ENCODE data around the gene ARFRP1. TPM values are rescaled to one million over a fixed set of nuclear protein-coding genes. Genes with fewer than 3 reads are reported as not detected.

The ARFRP1 gene
- total RNA-seq, 1 experiment from 2014 or later = 30.2 TPM

DNA sequence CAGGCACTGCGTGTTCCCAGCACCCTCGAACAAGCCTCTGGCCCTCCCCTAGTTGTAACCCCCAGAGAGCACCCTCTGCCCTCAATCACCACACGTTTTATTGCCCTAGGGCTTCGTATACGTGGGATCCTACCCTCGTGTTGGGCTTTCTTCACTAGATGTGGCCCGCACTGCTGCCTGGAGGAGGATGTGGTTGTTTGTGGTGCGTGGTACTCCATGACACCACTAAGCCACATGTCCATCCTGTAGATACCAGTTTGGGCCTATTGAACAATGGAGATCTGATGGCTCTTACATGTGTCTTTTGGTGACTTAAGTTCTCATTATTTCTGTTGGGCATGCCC is 48.8 kb upstream of the ARFRP1 start:
- peaks cover 6% of the 10 kb centered on the region; the same call in 1 of the 2 replicates for H3K4me1 Mint-ChIP-seq
- POLR2A ChIA-PET = no interaction called here
- H3K27me3 Mint-ChIP-seq (ENCODE audit: low read depth) = no peaks in the 10 kb centered on the region
- peaks cover 7% of the 10 kb centered on the region; the same call in 1 of the 2 replicates for H3K36me3 Mint-ChIP-seq
- DNase-seq (ENCODE audit: low spot score) = no peak
- no peak for ATAC-seq
- peaks cover 10% of the 10 kb centered on the region; the same call in 1 of the 2 replicates for H3K9me3 Mint-ChIP-seq
- TF ChIP-seq ZBTB21 (CRISPR knock-in tag; IDR thresholded peaks at IDR 0.05; ENCODE audit: borderline replicate concordance) (no peak), JUN (CRISPR knock-in tag; IDR thresholded peaks at IDR 0.05) (no peak), GRHL2 (CRISPR knock-in tag; IDR thresholded peaks at IDR 0.05; ENCODE audit: insufficient replicate concordance, severe bottlenecking) (no peak)
- TF ChIP-seq, protein P1, sequence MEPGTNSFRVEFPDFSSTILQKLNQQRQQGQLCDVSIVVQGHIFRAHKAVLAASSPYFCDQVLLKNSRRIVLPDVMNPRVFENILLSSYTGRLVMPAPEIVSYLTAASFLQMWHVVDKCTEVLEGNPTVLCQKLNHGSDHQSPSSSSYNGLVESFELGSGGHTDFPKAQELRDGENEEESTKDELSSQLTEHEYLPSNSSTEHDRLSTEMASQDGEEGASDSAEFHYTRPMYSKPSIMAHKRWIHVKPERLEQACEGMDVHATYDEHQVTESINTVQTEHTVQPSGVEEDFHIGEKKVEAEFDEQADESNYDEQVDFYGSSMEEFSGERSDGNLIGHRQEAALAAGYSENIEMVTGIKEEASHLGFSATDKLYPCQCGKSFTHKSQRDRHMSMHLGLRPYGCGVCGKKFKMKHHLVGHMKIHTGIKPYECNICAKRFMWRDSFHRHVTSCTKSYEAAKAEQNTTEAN (CRISPR knock-in tag; IDR thresholded peaks at IDR 0.05) = no peak
- TF ChIP-seq, protein P2, sequence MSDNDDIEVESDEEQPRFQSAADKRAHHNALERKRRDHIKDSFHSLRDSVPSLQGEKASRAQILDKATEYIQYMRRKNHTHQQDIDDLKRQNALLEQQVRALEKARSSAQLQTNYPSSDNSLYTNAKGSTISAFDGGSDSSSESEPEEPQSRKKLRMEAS (CRISPR knock-in tag; IDR thresholded peaks at IDR 0.05) = no peak
- TF ChIP-seq, protein P3, sequence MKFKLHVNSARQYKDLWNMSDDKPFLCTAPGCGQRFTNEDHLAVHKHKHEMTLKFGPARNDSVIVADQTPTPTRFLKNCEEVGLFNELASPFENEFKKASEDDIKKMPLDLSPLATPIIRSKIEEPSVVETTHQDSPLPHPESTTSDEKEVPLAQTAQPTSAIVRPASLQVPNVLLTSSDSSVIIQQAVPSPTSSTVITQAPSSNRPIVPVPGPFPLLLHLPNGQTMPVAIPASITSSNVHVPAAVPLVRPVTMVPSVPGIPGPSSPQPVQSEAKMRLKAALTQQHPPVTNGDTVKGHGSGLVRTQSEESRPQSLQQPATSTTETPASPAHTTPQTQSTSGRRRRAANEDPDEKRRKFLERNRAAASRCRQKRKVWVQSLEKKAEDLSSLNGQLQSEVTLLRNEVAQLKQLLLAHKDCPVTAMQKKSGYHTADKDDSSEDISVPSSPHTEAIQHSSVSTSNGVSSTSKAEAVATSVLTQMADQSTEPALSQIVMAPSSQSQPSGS (CRISPR knock-in tag; IDR thresholded peaks at IDR 0.05; ENCODE audit: borderline replicate concordance, low read depth) = no peak
- TF ChIP-seq, protein P4, sequence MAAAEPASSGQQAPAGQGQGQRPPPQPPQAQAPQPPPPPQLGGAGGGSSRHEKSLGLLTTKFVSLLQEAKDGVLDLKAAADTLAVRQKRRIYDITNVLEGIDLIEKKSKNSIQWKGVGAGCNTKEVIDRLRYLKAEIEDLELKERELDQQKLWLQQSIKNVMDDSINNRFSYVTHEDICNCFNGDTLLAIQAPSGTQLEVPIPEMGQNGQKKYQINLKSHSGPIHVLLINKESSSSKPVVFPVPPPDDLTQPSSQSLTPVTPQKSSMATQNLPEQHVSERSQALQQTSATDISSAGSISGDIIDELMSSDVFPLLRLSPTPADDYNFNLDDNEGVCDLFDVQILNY (CRISPR knock-in tag; IDR thresholded peaks at IDR 0.05) = no peak
- TF ChIP-seq, protein P5, sequence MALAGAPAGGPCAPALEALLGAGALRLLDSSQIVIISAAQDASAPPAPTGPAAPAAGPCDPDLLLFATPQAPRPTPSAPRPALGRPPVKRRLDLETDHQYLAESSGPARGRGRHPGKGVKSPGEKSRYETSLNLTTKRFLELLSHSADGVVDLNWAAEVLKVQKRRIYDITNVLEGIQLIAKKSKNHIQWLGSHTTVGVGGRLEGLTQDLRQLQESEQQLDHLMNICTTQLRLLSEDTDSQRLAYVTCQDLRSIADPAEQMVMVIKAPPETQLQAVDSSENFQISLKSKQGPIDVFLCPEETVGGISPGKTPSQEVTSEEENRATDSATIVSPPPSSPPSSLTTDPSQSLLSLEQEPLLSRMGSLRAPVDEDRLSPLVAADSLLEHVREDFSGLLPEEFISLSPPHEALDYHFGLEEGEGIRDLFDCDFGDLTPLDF (CRISPR knock-in tag; IDR thresholded peaks at IDR 0.05) = no peak
- TF ChIP-seq, protein P6, sequence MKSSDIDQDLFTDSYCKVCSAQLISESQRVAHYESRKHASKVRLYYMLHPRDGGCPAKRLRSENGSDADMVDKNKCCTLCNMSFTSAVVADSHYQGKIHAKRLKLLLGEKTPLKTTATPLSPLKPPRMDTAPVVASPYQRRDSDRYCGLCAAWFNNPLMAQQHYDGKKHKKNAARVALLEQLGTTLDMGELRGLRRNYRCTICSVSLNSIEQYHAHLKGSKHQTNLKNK (CRISPR knock-in tag; IDR thresholded peaks at IDR 0.05) = no peak
- H3K4me3 Mint-ChIP-seq = no peak overlapping the region
- CTCF ChIA-PET = interaction anchor here (2.9 kb wide), 1 partner anchor 19 kb away, joined by 14 read pairs; no protein-coding TSS in a partner anchor
- 0 out of 2 replicates have a peak overlapping the region, but pooled peaks have one; percentile 21 for H3K27ac Mint-ChIP-seq

DNA sequence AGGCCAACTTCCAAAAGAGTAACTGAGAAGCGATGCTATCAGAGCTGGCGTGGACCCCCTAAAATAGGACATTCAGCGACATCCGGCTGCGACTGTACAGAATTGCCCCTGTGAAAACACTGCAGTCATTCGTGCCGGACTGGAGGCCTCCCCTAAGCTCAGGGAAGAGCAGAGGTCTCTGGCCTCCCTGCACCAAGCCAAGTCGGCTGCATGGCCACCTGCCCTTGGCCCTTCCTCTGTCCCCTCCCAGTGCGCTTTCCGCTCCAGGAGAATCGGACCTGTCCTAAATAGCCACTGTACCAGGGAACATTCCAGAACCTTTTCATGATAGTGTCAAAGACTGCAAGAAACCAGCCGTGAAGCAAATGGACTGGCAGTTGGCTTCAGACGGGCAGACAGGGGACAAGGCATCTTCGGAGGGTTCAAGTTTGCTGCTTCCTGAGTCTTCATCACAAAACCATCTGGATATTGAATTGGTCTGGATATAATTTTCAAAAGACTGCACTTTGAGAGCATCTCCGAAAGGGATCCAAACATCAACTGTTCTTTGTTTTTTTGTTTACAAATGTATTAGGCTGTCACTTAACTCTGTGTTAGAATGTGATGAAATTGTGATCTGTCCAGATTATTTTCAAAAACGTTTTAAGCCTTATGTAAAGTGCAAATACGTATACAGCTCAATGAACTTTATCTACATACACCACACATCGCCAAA is 48.3 kb upstream of the ARFRP1 start:
- CTCF ChIA-PET = interaction anchor here (2.9 kb wide), 1 partner anchor 19 kb away, joined by 14 read pairs; no protein-coding TSS in a partner anchor
- no peak for TF ChIP-seq HMGA2 (CRISPR knock-in tag; IDR thresholded peaks at IDR 0.05)
- no peak for TF ChIP-seq ZNF317 (CRISPR knock-in tag; IDR thresholded peaks at IDR 0.05; ENCODE audit: borderline replicate concordance, low read depth)
- TF ChIP-seq, protein P7, sequence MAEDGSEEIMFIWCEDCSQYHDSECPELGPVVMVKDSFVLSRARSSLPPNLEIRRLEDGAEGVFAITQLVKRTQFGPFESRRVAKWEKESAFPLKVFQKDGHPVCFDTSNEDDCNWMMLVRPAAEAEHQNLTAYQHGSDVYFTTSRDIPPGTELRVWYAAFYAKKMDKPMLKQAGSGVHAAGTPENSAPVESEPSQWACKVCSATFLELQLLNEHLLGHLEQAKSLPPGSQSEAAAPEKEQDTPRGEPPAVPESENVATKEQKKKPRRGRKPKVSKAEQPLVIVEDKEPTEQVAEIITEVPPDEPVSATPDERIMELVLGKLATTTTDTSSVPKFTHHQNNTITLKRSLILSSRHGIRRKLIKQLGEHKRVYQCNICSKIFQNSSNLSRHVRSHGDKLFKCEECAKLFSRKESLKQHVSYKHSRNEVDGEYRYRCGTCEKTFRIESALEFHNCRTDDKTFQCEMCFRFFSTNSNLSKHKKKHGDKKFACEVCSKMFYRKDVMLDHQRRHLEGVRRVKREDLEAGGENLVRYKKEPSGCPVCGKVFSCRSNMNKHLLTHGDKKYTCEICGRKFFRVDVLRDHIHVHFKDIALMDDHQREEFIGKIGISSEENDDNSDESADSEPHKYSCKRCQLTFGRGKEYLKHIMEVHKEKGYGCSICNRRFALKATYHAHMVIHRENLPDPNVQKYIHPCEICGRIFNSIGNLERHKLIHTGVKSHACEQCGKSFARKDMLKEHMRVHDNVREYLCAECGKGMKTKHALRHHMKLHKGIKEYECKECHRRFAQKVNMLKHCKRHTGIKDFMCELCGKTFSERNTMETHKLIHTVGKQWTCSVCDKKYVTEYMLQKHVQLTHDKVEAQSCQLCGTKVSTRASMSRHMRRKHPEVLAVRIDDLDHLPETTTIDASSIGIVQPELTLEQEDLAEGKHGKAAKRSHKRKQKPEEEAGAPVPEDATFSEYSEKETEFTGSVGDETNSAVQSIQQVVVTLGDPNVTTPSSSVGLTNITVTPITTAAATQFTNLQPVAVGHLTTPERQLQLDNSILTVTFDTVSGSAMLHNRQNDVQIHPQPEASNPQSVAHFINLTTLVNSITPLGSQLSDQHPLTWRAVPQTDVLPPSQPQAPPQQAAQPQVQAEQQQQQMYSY (CRISPR knock-in tag; IDR thresholded peaks at IDR 0.05) = no peak
- no peak for TF ChIP-seq ZNF416 (CRISPR knock-in tag; IDR thresholded peaks at IDR 0.05)
- TF ChIP-seq, protein P8, sequence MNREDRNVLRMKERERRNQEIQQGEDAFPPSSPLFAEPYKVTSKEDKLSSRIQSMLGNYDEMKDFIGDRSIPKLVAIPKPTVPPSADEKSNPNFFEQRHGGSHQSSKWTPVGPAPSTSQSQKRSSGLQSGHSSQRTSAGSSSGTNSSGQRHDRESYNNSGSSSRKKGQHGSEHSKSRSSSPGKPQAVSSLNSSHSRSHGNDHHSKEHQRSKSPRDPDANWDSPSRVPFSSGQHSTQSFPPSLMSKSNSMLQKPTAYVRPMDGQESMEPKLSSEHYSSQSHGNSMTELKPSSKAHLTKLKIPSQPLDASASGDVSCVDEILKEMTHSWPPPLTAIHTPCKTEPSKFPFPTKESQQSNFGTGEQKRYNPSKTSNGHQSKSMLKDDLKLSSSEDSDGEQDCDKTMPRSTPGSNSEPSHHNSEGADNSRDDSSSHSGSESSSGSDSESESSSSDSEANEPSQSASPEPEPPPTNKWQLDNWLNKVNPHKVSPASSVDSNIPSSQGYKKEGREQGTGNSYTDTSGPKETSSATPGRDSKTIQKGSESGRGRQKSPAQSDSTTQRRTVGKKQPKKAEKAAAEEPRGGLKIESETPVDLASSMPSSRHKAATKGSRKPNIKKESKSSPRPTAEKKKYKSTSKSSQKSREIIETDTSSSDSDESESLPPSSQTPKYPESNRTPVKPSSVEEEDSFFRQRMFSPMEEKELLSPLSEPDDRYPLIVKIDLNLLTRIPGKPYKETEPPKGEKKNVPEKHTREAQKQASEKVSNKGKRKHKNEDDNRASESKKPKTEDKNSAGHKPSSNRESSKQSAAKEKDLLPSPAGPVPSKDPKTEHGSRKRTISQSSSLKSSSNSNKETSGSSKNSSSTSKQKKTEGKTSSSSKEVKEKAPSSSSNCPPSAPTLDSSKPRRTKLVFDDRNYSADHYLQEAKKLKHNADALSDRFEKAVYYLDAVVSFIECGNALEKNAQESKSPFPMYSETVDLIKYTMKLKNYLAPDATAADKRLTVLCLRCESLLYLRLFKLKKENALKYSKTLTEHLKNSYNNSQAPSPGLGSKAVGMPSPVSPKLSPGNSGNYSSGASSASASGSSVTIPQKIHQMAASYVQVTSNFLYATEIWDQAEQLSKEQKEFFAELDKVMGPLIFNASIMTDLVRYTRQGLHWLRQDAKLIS (CRISPR knock-in tag; IDR thresholded peaks at IDR 0.05; ENCODE audit: borderline replicate concordance) = no peak
- no peak for TF ChIP-seq SMAD3 (CRISPR knock-in tag; IDR thresholded peaks at IDR 0.05; ENCODE audit: borderline replicate concordance)
- no peak for TF ChIP-seq KAT7 (CRISPR knock-in tag; IDR thresholded peaks at IDR 0.05; ENCODE audit: borderline replicate concordance)
- TF ChIP-seq, protein P2 (CRISPR knock-in tag; IDR thresholded peaks at IDR 0.05) = no peak
- TF ChIP-seq FOXP1 (CRISPR knock-in tag; IDR thresholded peaks at IDR 0.05; ENCODE audit: borderline replicate concordance) = no peak
- no peak for TF ChIP-seq TEAD1 (CRISPR knock-in tag; IDR thresholded peaks at IDR 0.05)

More for the DNA sequence above, 48.3 kb upstream of the ARFRP1 start:
- no peak for ATAC-seq
- Mint-ChIP-seq H3K36me3 (peaks cover 7% of the 10 kb centered on the region; the same call in 1 of the 2 replicates), H3K9me3 (peaks cover 10% of the 10 kb centered on the region; the same call in 1 of the 2 replicates), H3K4me1 (peaks cover 9% of the 10 kb centered on the region), H3K27ac (peak overlapping the region; percentile 19; the same call in 1 of the 2 replicates), H3K4me3 (no peak overlapping the region), H3K27me3 (ENCODE audit: low read depth) (no peaks in the 10 kb centered on the region)
- POLR2A ChIA-PET = no interaction called here
- DNase-seq (ENCODE audit: low spot score) = no peak
